ENCODE data around the gene MAGED2.

- TF ChIP-seq CTCF (IDR thresholded peaks at IDR 0.05; ENCODE audit: low read depth, low read length, poor library complexity, severe bottlenecking) (no peak), EZH2phosphoT487 (IDR thresholded peaks at IDR 0.05; ENCODE audit: borderline replicate concordance, low read length) (no peak)
These were observed 19.1 kb upstream of the MAGED2 start for GRCh38 chrX:54788446-54788845.

Measured in DOHH2 (cell line).